Stimulated activated CD4-positive, alpha-beta T cell treated with anti-CD3 and anti-CD28 coated beads, Interleukin-1b, Interleukin-23, amount 100 ng/mL, for 4 hours (primary cell): ENCODE measurements around the gene SYNE4.
A peak's percentile ranks its signal among the peaks of the same experiment; 100 is the strongest.
"Not testable (repeated sequence)": the region's sequence is repeated elsewhere in the genome, so short reads cannot be mapped to it uniquely, and the experiment has no call there.

Experiments used
- DNase-seq, 2 donors: peaks; one replicate each; pipeline ENCODE4 v3.0.0-alpha.2; 2020; ENCODE audit warnings: low read depth in 2 of 2

SYNE4 gene

GRCh38 chr19:35990156-35990555, 18.5 kb downstream of the SYNE4 start:
- no peak for DNase-seq

DNA sequence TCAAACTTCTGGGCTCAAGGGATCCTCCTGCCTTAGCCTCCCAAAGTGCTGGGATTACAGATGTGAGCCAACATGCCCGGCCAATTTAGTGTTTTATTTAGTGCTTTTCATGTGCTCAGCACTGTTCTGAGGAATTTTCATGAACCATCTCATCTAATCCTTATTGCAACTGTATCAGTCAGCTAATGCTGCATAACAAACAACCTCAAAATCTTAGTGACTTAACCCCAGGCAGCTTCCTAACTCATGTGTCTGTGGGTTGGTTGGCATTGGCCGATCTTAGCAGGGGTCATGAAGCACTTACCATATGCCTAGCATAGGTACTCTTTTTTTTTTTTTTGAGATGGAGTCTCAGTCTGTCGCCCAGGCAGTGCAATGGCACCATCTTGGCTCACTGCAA, 19.8 kb downstream of the SYNE4 start:
- no peak for DNase-seq

GRCh38 chr19:35987571-35987896, 21.1 kb downstream of the SYNE4 start:
- DNase-seq = no peak

DNA sequence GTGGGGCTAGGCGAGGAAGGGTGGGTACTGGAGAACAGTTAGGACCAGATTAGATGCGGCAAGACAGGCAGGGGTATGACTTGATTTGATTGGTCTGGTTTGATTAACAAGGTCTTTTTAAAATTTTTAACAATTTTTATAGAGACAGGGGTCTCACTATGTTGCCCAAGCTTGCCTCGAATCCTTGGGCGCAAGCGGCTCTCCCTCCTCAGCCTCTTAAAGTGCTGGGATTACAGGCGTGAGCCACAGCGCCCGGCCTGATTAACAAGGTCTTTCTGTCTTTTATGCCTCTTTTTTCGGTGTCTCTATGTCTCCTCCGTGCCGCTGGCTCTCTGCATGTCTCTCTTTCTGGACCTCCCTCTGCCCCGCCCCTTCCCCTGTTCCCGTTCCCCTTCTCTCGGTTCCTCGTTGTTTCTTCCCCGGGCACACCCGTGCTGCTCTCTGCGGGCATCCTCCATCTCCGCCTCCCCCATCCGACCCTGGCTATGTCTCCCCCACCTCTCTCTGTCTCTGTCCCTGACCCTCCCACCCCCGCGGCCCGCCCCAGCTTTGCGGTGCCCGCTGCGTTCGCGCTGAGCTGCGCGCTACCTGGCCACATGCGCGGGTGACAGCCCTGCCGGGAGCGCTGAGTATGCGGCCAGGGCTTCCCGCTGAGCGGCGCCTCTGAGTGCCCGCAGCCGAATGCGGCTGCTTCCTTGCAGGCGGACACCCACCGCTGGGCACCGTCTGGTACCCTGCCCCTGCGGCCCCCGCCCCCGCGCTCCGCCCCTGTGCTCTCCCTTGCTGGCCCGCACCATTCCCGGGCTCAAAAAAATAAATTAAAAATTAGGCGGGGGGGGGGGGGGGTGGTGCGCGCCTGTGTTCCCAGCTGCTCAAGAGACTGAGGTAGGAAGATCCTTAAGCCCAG, 21.7 kb downstream of the SYNE4 start:
- DNase-seq = no peak

DNA sequence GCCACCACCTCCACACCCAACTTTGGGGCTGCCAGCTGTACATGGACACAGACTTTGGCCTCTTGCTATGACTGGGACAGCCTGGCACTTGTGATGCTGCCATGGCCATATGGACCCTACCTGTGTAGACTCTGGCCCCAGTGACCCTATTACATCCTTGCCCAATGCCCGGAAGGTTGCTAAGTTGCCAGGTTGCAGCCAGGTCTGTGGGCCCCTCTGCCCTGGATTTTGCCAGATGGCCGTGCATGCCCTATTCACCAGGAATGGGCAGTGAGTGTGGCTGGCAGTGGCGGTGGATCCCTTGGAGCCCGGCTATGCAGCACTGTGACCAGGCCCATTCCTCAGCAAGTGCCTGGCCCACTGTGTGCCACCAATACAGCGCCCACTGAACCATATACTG, 22.5 kb downstream of the SYNE4 start:
- DNase-seq = no peak

- DNase-seq = no peak
Measured at GRCh38 chr19:35983177-35983576, 25.4 kb downstream of the SYNE4 start.

- not testable (repeated sequence) for DNase-seq
Measured at GRCh38 chr19:35980997-35981396, 27.6 kb downstream of the SYNE4 start.

- DNase-seq = no peak
Measured at GRCh38 chr19:35978832-35979365, 29.7 kb downstream of the SYNE4 start.

DNA sequence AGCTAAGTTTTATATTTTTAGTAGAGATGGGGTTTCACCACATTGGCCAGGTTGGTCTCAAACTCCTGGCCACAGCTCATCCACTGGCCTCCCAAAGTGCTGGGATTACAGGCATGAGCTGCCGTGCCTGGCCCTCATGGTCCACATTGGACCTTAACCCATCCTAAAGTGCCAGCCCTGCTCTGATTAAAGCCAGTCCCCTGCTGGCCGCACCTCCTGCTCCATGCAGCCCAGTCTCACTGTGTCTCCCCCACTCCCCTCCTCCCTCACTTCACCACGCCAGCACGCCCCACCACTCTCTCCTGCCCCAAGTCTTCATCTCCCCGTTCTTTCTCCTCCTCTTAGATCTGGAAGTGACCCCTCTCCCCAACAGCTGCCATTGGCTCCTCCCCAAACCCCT, 30.3 kb downstream of the SYNE4 start:
- no peak for DNase-seq

DNA sequence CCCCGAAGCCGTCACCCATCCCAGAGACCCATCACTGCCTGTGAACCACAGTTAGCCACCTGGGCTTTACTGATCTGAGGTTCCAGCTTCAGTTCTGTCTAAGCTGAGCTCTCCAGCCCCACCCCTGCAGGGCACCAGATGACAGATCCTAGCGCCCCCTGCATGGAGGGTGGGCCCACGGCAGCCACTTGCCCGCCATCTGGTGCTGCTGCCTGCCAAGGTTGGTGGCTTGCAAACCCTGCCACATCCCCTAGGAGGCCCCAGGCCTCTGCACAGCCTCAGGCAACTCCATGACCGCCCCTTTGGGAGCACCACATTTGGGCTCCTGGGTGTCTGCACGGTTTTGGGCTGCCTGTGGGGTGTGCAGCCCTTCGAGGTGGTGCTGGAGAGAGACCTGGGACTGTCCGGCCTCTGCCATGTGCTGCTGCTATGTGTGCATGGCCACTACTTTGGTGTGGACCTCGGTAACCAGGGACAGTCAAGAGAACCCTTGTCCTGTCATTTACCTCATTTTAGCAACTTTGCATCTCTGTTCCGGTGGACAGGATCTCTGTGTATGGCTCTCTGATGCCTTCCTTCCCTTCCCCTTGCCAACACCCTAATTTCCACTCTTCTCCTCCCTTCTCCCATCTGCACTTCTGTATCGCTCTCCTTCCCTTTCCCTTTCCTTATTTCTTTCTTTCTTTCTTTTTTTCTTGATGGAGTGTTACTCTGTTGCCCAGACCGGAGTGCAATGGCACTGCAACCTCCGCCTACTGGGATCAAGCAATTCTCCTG, 31.0 kb downstream of the SYNE4 start:
- DNase-seq = no peak

GRCh38 chr19:35975608-35976214, 32.9 kb downstream of the SYNE4 start:
- no peak for DNase-seq

- DNase-seq = no peak
Measured at GRCh38 chr19:35973487-35973886, 35.1 kb downstream of the SYNE4 start.

- no peak for DNase-seq
Measured at GRCh38 chr19:35966771-35967170, 41.8 kb downstream of the SYNE4 start.

DNA sequence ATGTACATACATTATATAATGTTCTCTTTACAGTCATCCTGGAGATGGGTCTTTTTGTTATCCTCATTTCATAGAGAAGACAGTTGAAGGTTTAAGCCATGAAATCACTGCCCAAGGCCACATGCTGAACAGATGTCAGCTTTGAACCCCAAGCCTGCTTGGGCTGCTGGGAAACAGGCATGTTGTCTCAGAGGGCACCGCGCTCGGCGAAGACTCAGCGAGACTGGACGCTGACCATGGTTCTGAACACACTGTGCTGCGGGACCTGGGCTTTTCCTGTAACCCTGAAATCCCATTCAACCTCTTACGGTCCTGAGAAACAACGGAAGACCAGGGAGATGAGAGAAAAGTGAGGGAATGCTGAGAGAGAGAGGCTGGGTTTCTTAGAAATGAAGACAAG, 45.1 kb downstream of the SYNE4 start:
- no peak for DNase-seq

DNA sequence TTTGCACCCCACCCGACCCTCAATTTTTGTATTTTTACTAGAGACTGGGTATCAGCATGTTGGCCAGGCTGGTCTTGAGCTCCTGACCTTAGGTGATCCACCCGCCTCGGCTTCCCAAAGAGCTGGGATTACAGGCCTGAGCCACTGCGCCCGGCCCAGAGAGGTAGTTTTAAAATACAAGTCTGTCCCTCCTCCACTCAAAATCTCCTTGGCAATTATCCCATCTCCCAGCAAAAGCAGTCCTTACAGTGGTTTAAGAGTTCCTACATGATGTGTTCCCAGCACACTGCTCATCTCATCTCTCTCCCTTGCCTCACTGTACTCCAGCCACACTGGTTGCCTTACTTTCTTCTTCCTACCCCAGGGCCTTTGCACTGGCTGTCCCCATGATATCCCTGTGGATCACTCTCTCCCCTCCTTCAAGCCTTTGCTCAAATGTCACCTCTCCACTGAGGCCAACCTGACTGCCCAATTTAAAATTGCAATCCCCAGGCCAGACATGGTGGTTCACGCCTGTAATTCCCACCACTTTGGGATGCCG, 48.1 kb downstream of the SYNE4 start:
- no peak for DNase-seq

- no peak for DNase-seq
Measured at GRCh38 chr19:35959968-35960320, 48.7 kb downstream of the SYNE4 start.

- DNase-seq = peak; percentile 69 to 86
Measured at GRCh38 chr19:35959040-35959967, 49.3 kb downstream of the SYNE4 start.

- DNase-seq = no peak
Measured at GRCh38 chr19:35958660-35959039, 50.0 kb downstream of the SYNE4 start.

- DNase-seq = not testable (repeated sequence)
Measured at GRCh38 chr19:35957411-35957810, 51.2 kb downstream of the SYNE4 start.

DNA sequence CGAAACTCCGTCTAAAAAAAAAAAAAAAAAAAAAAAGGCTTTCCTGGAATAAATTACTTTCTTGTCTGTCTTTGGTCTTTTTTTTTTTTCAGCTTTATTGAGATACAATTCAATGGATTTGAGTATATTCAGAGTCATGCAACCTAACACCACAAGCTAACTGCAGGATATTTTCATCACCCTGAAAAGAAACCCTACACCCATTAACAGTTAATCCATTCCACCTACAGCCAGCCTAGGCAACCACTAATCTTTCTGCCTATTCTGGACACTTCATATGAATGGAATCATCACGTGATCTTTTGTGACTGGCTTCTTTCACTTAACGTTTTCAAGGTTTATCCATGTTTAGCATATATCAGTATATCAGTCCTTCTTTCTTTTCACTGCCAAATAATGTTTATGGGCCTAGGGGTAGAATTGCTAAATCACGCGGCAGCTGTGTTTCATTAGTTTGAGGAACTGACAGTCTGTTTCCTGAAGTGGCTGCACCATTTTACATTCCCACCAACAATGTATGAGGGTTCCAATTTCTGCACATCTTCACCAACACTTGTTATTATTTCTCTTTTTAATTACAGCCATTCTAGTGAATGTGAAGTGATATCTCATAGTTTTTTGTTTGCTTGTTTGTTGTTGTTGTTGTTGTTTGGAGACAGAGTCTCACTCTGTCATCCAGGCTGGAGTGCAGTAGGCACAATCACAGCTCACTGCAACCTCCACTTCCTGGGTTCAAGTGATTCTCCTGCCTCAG, 52.6 kb downstream of the SYNE4 start:
- DNase-seq = no peak
